ENCODE data around the gene SPATA12. TPM values are rescaled to one million over a fixed set of nuclear protein-coding genes. Genes with fewer than 3 reads are reported as not detected.

SPATA12 gene
- polyA plus RNA-seq, 1 donor: not detected

- no peak overlapping the region for H3K27ac ChIP-seq (ENCODE audit: low read length)
- no CpG with 5 or more reads among the region's 4 CpGs for WGBS (ENCODE audit: insufficient coverage, low lambda C conversion rate)
These were observed 11.7 kb upstream of the SPATA12 start for GRCh38 chr3:57048728-57049127.

DNA sequence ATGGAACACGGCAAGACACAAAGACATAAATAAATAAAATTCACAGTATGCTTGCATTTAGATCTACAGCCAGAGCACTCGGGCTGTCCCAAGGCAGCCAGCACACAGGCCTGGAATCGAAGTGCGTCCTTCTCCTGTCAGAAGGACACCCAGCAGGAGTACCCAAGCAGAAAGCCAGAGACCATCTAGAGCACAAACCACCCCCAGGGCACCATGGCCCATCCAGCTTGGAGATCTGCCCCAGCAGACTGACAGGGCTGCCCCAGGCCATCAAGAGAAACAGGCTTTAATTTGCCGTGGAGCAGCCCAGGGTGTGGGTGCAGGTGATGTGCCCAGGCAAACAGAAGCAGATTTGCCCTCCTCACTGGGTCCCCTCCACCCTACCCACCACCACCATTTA lies 7.8 kb upstream of the SPATA12 start:
- no peaks in the 10 kb centered on the region for H3K36me3 ChIP-seq (ENCODE audit: control insufficient read depth, insufficient read depth, low read length)
- no peaks in the 10 kb centered on the region for H3K9me3 ChIP-seq (ENCODE audit: control insufficient read depth, low read depth, low read length)
- no CpG with 5 or more reads among the region's 5 CpGs for WGBS (ENCODE audit: insufficient coverage, low lambda C conversion rate)
- no peak overlapping the region for H3K4me3 ChIP-seq (ENCODE audit: low read length)
- DNase-seq: no peak
- no peaks in the 10 kb centered on the region for H3K27me3 ChIP-seq (ENCODE audit: control insufficient read depth, insufficient read depth, low read length)
- H3K4me1 ChIP-seq (ENCODE audit: control insufficient read depth, insufficient read depth, low read length): no peaks in the 10 kb centered on the region
- H3K27ac ChIP-seq (ENCODE audit: low read length): no peak overlapping the region

More at GRCh38 chr3:57048728-57049127, 11.7 kb upstream of the SPATA12 start:
- Histone ChIP-seq H3K9me3 (ENCODE audit: control insufficient read depth, low read depth, low read length) (no peaks in the 10 kb centered on the region), H3K4me3 (ENCODE audit: low read length) (no peak overlapping the region), H3K4me1 (ENCODE audit: control insufficient read depth, insufficient read depth, low read length) (no peaks in the 10 kb centered on the region), H3K27me3 (ENCODE audit: control insufficient read depth, insufficient read depth, low read length) (no peaks in the 10 kb centered on the region), H3K36me3 (ENCODE audit: control insufficient read depth, insufficient read depth, low read length) (no peaks in the 10 kb centered on the region)
- no peak for DNase-seq

DNA sequence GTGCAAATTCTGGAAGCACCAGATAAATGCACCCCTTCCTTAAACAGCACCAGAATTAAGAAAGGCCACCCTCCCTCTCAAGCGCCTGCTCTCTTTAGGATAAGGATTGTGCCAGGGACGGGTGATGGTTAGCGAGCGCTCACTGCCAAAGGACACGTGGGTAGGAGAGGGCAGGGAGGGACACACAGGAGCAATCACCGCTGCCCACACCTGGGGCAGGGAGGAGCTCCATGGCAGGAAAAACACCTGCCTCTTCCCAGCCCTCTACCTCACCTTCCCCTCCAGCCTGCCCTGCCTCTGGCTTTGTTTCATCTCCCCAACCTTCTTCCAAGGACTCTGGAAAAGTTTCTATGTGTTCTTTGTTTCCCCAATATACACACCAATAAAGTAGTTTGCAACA lies 7.3 kb upstream of the SPATA12 start:
- no peak overlapping the region for H3K4me3 ChIP-seq (ENCODE audit: low read length)
- WGBS (ENCODE audit: insufficient coverage, low lambda C conversion rate): no CpG with 5 or more reads among the region's 6 CpGs
- H3K27me3 ChIP-seq (ENCODE audit: control insufficient read depth, insufficient read depth, low read length): no peaks in the 10 kb centered on the region
- H3K4me1 ChIP-seq (ENCODE audit: control insufficient read depth, insufficient read depth, low read length): no peaks in the 10 kb centered on the region
- no peaks in the 10 kb centered on the region for H3K9me3 ChIP-seq (ENCODE audit: control insufficient read depth, low read depth, low read length)
- DNase-seq: no peak
- H3K27ac ChIP-seq (ENCODE audit: low read length): no peak overlapping the region
- H3K36me3 ChIP-seq (ENCODE audit: control insufficient read depth, insufficient read depth, low read length): no peaks in the 10 kb centered on the region

DNA sequence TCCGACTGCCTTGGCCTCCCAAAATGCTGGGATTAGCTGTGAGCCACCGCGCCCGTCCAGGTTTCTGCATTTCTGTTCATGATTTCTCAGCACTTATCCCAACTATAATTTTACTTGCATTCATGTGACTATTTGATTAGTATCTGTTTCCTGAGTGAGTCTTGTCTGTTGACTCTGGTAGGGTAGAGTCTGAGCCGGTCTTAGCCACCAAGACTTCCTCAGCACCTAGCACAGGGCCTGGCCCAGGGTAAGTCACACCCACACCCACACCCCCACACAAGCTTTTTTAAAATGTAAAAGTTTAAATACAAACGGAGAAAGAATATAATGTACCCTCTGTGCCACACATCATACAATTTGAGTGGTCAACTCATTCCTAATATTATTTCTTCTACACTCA lies 3.1 kb upstream of the SPATA12 start:
- Histone ChIP-seq H3K36me3 (ENCODE audit: control insufficient read depth, insufficient read depth, low read length) (no peaks in the 10 kb centered on the region), H3K9me3 (ENCODE audit: control insufficient read depth, low read depth, low read length) (no peaks in the 10 kb centered on the region), H3K27me3 (ENCODE audit: control insufficient read depth, insufficient read depth, low read length) (no peaks in the 10 kb centered on the region), H3K4me1 (ENCODE audit: control insufficient read depth, insufficient read depth, low read length) (no peaks in the 10 kb centered on the region), H3K27ac (ENCODE audit: low read length) (no peak overlapping the region), H3K4me3 (ENCODE audit: low read length) (no peak overlapping the region)
- DNase-seq: no peak
- 94% methylated on average over 3 of the region's 6 CpGs for WGBS (ENCODE audit: insufficient coverage, low lambda C conversion rate)

GRCh38 chr3:57059411-57059810 lies 1.1 kb upstream of the SPATA12 start:
- whole genome bisulfite sequencing (ENCODE audit: insufficient coverage, low lambda C conversion rate): no CpG with 5 or more reads among the region's 3 CpGs
- no peak for DNase-seq
- Histone ChIP-seq H3K36me3 (ENCODE audit: control insufficient read depth, insufficient read depth, low read length) (no peaks in the 10 kb centered on the region), H3K27ac (ENCODE audit: low read length) (no peak overlapping the region), H3K9me3 (ENCODE audit: control insufficient read depth, low read depth, low read length) (no peaks in the 10 kb centered on the region), H3K27me3 (ENCODE audit: control insufficient read depth, insufficient read depth, low read length) (no peaks in the 10 kb centered on the region), H3K4me3 (ENCODE audit: low read length) (no peak overlapping the region), H3K4me1 (ENCODE audit: control insufficient read depth, insufficient read depth, low read length) (no peaks in the 10 kb centered on the region)

DNA sequence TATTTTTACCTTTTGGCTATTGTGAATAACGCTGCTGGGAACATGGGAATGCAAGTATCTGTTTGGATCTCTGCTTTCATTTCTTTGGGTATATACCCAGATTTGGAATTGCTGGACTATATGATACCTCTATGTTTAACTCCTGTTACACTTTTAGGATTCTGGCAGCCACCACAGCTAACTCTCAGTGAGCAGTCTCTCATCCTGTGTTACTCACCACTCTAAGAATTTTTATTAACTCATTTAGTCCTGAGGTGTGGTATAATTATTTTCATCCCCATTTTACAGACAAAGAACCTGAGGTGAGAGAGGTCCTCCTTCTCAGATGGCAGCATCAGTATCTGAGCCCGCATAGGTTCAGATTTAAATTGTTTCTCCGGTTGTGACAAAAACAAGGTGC lies 1.1 kb downstream of the SPATA12 start:
- H3K27me3 ChIP-seq (ENCODE audit: control insufficient read depth, insufficient read depth, low read length): no peaks in the 10 kb centered on the region
- no peaks in the 10 kb centered on the region for H3K4me1 ChIP-seq (ENCODE audit: control insufficient read depth, insufficient read depth, low read length)
- H3K9me3 ChIP-seq (ENCODE audit: control insufficient read depth, low read depth, low read length): no peaks in the 10 kb centered on the region
- DNase-seq: no peak
- no peak overlapping the region for H3K27ac ChIP-seq (ENCODE audit: low read length)
- no peaks in the 10 kb centered on the region for H3K36me3 ChIP-seq (ENCODE audit: control insufficient read depth, insufficient read depth, low read length)
- WGBS (ENCODE audit: insufficient coverage, low lambda C conversion rate): no CpG with 5 or more reads among the region's 3 CpGs
- no peak overlapping the region for H3K4me3 ChIP-seq (ENCODE audit: low read length)

DNA sequence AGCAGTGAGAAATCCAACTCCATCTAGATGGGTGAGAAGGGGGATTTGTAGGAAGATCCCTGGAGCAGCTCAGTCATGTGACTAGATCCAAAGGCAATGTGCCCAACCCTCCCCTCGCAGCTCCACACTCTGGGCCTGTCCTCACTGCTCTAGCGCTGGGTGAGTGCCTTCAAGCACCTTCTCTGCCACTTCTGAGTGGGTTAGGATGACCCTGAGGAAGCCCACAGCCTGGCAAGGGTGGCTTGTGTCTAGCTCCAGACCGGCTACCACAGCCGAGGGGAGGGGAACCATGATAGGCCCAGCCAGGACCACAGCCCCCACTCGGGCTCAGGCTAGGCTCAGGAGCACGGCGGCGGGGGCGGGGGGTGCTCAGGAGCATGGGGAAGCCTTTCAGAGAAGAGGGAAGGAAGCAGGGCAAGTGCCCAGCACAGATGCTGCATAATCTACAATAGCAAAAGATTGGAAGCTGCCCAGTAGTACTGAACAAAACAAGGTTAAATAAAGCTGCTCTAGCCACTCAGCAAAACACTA lies 1.7 kb downstream of the SPATA12 start:
- DNase-seq: no peak
- Histone ChIP-seq H3K27me3 (ENCODE audit: control insufficient read depth, insufficient read depth, low read length) (no peaks in the 10 kb centered on the region), H3K27ac (ENCODE audit: low read length) (no peak overlapping the region), H3K4me1 (ENCODE audit: control insufficient read depth, insufficient read depth, low read length) (no peaks in the 10 kb centered on the region), H3K9me3 (ENCODE audit: control insufficient read depth, low read depth, low read length) (no peaks in the 10 kb centered on the region), H3K4me3 (ENCODE audit: low read length) (no peak overlapping the region), H3K36me3 (ENCODE audit: control insufficient read depth, insufficient read depth, low read length) (no peaks in the 10 kb centered on the region)
- WGBS (ENCODE audit: insufficient coverage, low lambda C conversion rate): no CpG with 5 or more reads among the region's 9 CpGs

- H3K4me3 ChIP-seq (ENCODE audit: low read length): no peak overlapping the region
- DNase-seq: no peak
- no peaks in the 10 kb centered on the region for H3K36me3 ChIP-seq (ENCODE audit: control insufficient read depth, insufficient read depth, low read length)
- H3K9me3 ChIP-seq (ENCODE audit: control insufficient read depth, low read depth, low read length): no peaks in the 10 kb centered on the region
- no peaks in the 10 kb centered on the region for H3K27me3 ChIP-seq (ENCODE audit: control insufficient read depth, insufficient read depth, low read length)
- H3K4me1 ChIP-seq (ENCODE audit: control insufficient read depth, insufficient read depth, low read length): no peaks in the 10 kb centered on the region
- WGBS (ENCODE audit: insufficient coverage, low lambda C conversion rate): 93% methylated on average over 2 of the region's 5 CpGs
- no peak overlapping the region for H3K27ac ChIP-seq (ENCODE audit: low read length)
These were observed 2.6 kb downstream of the SPATA12 start for GRCh38 chr3:57063032-57063431.

DNA sequence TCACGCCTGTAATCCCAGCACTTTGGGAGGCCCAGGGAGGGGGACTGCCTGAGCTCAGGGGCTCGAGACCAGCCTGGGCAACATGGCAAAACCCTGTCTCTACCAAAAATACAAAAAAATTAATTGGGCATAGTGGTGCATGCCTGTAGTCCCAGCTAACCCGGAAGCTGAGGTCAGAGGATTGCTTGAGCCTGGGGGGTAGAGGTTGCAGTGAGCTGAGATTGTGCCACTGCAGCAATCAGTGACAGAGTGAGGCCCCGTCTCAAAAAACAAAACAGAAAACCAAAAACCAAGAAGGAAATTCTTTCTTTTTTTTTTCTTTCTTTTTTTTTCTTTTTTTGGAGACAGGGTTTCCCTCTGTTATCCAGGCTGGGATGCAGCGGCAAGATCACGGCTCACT lies 3.5 kb downstream of the SPATA12 start:
- H3K27ac ChIP-seq (ENCODE audit: low read length): no peak overlapping the region

GRCh38 chr3:57064572-57064971 lies 4.1 kb downstream of the SPATA12 start:
- no peak overlapping the region for H3K27ac ChIP-seq (ENCODE audit: low read length)

More for the DNA sequence above, 3.5 kb downstream of the SPATA12 start:
- DNase-seq: no peak
- Histone ChIP-seq H3K9me3 (ENCODE audit: control insufficient read depth, low read depth, low read length) (no peaks in the 10 kb centered on the region), H3K4me3 (ENCODE audit: low read length) (no peak overlapping the region), H3K27me3 (ENCODE audit: control insufficient read depth, insufficient read depth, low read length) (no peaks in the 10 kb centered on the region), H3K36me3 (ENCODE audit: control insufficient read depth, insufficient read depth, low read length) (no peaks in the 10 kb centered on the region), H3K4me1 (ENCODE audit: control insufficient read depth, insufficient read depth, low read length) (no peaks in the 10 kb centered on the region)
- WGBS (ENCODE audit: insufficient coverage, low lambda C conversion rate): 100% methylated on average over 1 of the region's 6 CpGs

DNA sequence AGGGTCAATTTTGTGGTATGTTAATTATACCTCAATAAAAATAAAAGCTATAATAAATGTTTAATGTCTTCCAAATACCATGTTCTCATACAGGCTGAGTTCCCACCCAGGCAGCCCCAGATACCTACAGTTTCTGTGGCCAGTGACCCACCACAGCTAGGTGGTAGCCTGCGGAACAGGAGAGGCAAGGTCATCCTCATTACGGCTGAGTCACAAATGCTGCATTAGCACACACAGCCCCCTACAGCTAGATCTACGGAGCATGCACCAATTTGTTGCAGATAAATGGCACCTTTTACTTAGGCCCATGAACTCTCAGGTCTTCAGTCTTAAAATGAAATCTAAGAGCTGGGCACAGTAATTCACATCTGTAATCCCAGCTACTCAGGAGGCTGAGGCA lies 5.1 kb downstream of the SPATA12 start:
- DNase-seq: no peak
- H3K4me1 ChIP-seq (ENCODE audit: control insufficient read depth, insufficient read depth, low read length): no peaks in the 10 kb centered on the region
- no CpG with 5 or more reads among the region's 3 CpGs for WGBS (ENCODE audit: insufficient coverage, low lambda C conversion rate)
- H3K36me3 ChIP-seq (ENCODE audit: control insufficient read depth, insufficient read depth, low read length): no peaks in the 10 kb centered on the region
- H3K9me3 ChIP-seq (ENCODE audit: control insufficient read depth, low read depth, low read length): no peaks in the 10 kb centered on the region
- no peak overlapping the region for H3K4me3 ChIP-seq (ENCODE audit: low read length)
- no peaks in the 10 kb centered on the region for H3K27me3 ChIP-seq (ENCODE audit: control insufficient read depth, insufficient read depth, low read length)
- no peak overlapping the region for H3K27ac ChIP-seq (ENCODE audit: low read length)

More at GRCh38 chr3:57064572-57064971, 4.1 kb downstream of the SPATA12 start:
- no peaks in the 10 kb centered on the region for H3K4me1 ChIP-seq (ENCODE audit: control insufficient read depth, insufficient read depth, low read length)
- WGBS (ENCODE audit: insufficient coverage, low lambda C conversion rate): 100% methylated on average over 2 of the region's 2 CpGs
- no peaks in the 10 kb centered on the region for H3K36me3 ChIP-seq (ENCODE audit: control insufficient read depth, insufficient read depth, low read length)
- no peaks in the 10 kb centered on the region for H3K27me3 ChIP-seq (ENCODE audit: control insufficient read depth, insufficient read depth, low read length)
- no peaks in the 10 kb centered on the region for H3K9me3 ChIP-seq (ENCODE audit: control insufficient read depth, low read depth, low read length)
- no peak for DNase-seq
- H3K4me3 ChIP-seq (ENCODE audit: low read length): no peak overlapping the region
